ENCODE measurements around the gene TCEA3. TPM values are rescaled to one million over a fixed set of nuclear protein-coding genes. Genes with fewer than 3 reads are reported as not detected.

TCEA3 gene
- total RNA-seq, 1 donor from 2014 or later = 3.3 TPM

DNA sequence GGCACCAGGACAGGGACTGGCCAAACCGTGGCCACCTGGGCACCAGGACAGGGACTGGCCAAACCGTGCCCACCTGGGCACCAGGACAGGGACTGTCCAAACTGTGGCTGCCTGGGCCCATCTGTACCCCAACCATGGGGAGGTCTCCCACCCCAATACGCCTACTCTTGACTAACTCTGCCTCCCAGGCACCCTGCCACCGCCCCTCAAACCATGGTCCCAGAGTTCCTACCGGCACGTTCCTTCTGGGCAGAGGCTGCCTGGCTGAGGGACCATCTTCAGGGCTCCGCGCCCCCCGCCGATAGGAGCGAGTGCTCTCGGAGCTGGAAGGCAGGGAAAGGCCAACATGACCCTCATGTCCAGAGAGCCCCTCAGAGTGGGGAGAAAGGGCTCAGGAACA is 6.3 kb upstream of the TCEA3 start:
- Histone ChIP-seq H3K4me3 (ENCODE audit: insufficient read depth, low read depth, low read length) (no peak overlapping the region), H3K27me3 (ENCODE audit: insufficient read depth, low read length) (no peaks in the 10 kb centered on the region), H3K4me2 (ENCODE audit: low read length) (no peak overlapping the region), H2AFZ (ENCODE audit: low read depth, low read length) (no peak overlapping the region), H3K9ac (ENCODE audit: low read length) (no peak overlapping the region), H4K20me1 (ENCODE audit: insufficient read depth, low read length) (no peaks in the 10 kb centered on the region), H3K9me3 (ENCODE audit: insufficient read depth, low read depth, low read length) (no peaks in the 10 kb centered on the region), H3K79me2 (ENCODE audit: insufficient read depth, low read length) (no peaks in the 10 kb centered on the region), H3K27ac (ENCODE audit: low read depth, low read length) (no peak overlapping the region), H3K4me1 (ENCODE audit: insufficient read depth, low read length) (no peaks in the 10 kb centered on the region), H3K36me3 (ENCODE audit: insufficient read depth, low read length) (no peaks in the 10 kb centered on the region)
- Mint-ChIP-seq H3K27ac (ENCODE audit: unreplicated experiment) (no peak overlapping the region), H3K4me3 (ENCODE audit: unreplicated experiment) (no peak overlapping the region), H3K9me3 (ENCODE audit: unreplicated experiment) (peaks cover 3% of the 10 kb centered on the region), H3K4me1 (ENCODE audit: low read depth, unreplicated experiment) (no peaks in the 10 kb centered on the region), H3K27me3 (ENCODE audit: low read depth, unreplicated experiment) (peaks cover 36% of the 10 kb centered on the region), H3K36me3 (ENCODE audit: low read depth, unreplicated experiment) (peaks cover 66% of the 10 kb centered on the region)
- TF ChIP-seq, protein P1, sequence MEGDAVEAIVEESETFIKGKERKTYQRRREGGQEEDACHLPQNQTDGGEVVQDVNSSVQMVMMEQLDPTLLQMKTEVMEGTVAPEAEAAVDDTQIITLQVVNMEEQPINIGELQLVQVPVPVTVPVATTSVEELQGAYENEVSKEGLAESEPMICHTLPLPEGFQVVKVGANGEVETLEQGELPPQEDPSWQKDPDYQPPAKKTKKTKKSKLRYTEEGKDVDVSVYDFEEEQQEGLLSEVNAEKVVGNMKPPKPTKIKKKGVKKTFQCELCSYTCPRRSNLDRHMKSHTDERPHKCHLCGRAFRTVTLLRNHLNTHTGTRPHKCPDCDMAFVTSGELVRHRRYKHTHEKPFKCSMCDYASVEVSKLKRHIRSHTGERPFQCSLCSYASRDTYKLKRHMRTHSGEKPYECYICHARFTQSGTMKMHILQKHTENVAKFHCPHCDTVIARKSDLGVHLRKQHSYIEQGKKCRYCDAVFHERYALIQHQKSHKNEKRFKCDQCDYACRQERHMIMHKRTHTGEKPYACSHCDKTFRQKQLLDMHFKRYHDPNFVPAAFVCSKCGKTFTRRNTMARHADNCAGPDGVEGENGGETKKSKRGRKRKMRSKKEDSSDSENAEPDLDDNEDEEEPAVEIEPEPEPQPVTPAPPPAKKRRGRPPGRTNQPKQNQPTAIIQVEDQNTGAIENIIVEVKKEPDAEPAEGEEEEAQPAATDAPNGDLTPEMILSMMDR (IDR thresholded peaks at IDR 0.05; ENCODE audit: insufficient read depth, low read depth, low read length) = no peak
- no peak for TF ChIP-seq EZH2 (IDR thresholded peaks at IDR 0.05; ENCODE audit: insufficient read depth, low read length)
- no peak for DNase-seq (ENCODE audit: low read depth)
- no peak for FAIRE-seq

DNA sequence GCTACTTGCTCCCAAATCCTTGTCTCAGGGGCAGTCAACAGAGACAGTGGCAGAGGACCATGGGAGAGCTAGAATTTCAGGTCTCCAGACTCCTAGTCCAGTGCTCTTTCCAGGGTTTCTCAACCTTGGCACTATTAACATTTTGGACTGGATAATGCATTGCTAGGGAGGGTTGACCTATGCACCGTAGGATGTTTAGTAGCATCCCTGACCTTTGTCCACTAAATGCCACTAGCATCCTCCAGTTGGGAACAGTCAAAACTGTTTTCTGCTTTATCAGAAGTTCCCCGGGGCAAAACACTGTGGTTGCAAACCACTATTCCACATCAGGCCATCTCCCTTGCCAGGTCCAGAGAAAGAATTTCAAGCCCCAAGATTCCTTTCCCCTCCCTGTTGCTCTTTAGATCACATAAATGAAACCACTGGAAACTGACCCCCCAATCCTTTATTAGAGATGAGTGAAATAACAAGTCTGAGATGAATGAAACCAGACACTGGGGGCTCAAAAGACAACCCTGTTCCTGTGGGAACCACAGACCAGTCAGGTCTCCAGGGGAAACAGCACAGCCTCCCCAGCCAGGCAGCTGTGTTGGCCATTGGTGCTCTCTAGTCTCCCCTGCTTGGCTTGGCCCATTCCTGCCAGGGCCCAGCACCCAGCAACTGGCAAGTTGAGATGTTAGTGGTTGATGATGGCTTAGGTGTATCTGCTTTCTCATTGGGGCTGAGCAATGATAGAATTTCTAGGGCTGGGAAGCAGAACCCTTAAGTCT is 3.8 kb upstream of the TCEA3 start:
- H3K36me3 Mint-ChIP-seq (ENCODE audit: low read depth, unreplicated experiment) = peaks cover 49% of the 10 kb centered on the region
- peaks cover 4% of the 10 kb centered on the region for H3K4me1 Mint-ChIP-seq (ENCODE audit: low read depth, unreplicated experiment)
- H3K4me1 ChIP-seq (ENCODE audit: insufficient read depth, low read length) = peaks cover 8% of the 10 kb centered on the region
- H3K79me2 ChIP-seq (ENCODE audit: insufficient read depth, low read length) = no peaks in the 10 kb centered on the region
- H3K27ac Mint-ChIP-seq (ENCODE audit: unreplicated experiment) = peak overlapping the region; percentile 53
- H3K9ac ChIP-seq (ENCODE audit: low read length) = no peak overlapping the region
- DNase-seq (ENCODE audit: low read depth) (no peak), FAIRE-seq (no peak)
- peaks cover 3% of the 10 kb centered on the region for H3K9me3 Mint-ChIP-seq (ENCODE audit: unreplicated experiment)
- H2AFZ ChIP-seq (ENCODE audit: low read depth, low read length) = no peak overlapping the region
- H3K9me3 ChIP-seq (ENCODE audit: insufficient read depth, low read depth, low read length) = no peaks in the 10 kb centered on the region
- no peak overlapping the region for H3K4me2 ChIP-seq (ENCODE audit: low read length)
- TF ChIP-seq, protein P1 (IDR thresholded peaks at IDR 0.05; ENCODE audit: insufficient read depth, low read depth, low read length) = no peak
- no peak for TF ChIP-seq EZH2 (IDR thresholded peaks at IDR 0.05; ENCODE audit: insufficient read depth, low read length)
- no peaks in the 10 kb centered on the region for H4K20me1 ChIP-seq (ENCODE audit: insufficient read depth, low read length)
- no peaks in the 10 kb centered on the region for H3K27me3 ChIP-seq (ENCODE audit: insufficient read depth, low read length)
- H3K4me3 Mint-ChIP-seq (ENCODE audit: unreplicated experiment) = no peak overlapping the region
- H3K4me3 ChIP-seq (ENCODE audit: insufficient read depth, low read depth, low read length) = no peak overlapping the region
- peaks cover 40% of the 10 kb centered on the region for H3K27me3 Mint-ChIP-seq (ENCODE audit: low read depth, unreplicated experiment)
- H3K36me3 ChIP-seq (ENCODE audit: insufficient read depth, low read length) = no peaks in the 10 kb centered on the region
- no peak overlapping the region for H3K27ac ChIP-seq (ENCODE audit: low read depth, low read length)

DNA sequence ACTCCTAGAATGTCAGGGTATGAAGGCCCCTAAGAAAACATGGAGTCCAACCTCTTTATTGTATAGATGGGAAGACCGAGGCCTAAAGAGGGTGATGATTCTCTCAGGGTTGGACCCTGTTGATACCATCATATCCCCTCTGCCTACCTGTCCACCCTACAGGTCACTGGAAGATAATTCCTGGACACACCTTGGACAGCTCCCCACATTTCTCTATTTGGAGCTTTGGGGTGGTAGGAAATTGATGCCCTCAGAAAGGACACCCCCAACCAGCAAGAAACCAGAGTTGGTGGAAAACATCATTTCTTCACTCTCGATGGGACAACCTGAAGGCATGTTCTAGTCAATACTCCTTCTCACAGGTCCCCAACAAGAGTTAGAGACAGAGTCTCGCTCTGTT is 3.0 kb upstream of the TCEA3 start:
- no peaks in the 10 kb centered on the region for H3K27me3 ChIP-seq (ENCODE audit: insufficient read depth, low read length)
- peaks cover 3% of the 10 kb centered on the region for H3K9me3 Mint-ChIP-seq (ENCODE audit: unreplicated experiment)
- peaks cover 4% of the 10 kb centered on the region for H3K4me1 Mint-ChIP-seq (ENCODE audit: low read depth, unreplicated experiment)
- no peak overlapping the region for H3K27ac ChIP-seq (ENCODE audit: low read depth, low read length)
- H4K20me1 ChIP-seq (ENCODE audit: insufficient read depth, low read length) = no peaks in the 10 kb centered on the region
- H3K27ac Mint-ChIP-seq (ENCODE audit: unreplicated experiment) = no peak overlapping the region
- no peak overlapping the region for H3K4me3 Mint-ChIP-seq (ENCODE audit: unreplicated experiment)
- H3K4me2 ChIP-seq (ENCODE audit: low read length) = no peak overlapping the region
- no peak overlapping the region for H3K4me3 ChIP-seq (ENCODE audit: insufficient read depth, low read depth, low read length)
- H3K9ac ChIP-seq (ENCODE audit: low read length) = no peak overlapping the region
- DNase-seq (ENCODE audit: low read depth) = no peak
- no peak for TF ChIP-seq EZH2 (IDR thresholded peaks at IDR 0.05; ENCODE audit: insufficient read depth, low read length)
- TF ChIP-seq, protein P1 (IDR thresholded peaks at IDR 0.05; ENCODE audit: insufficient read depth, low read depth, low read length) = no peak
- H3K36me3 ChIP-seq (ENCODE audit: insufficient read depth, low read length) = no peaks in the 10 kb centered on the region
- H3K79me2 ChIP-seq (ENCODE audit: insufficient read depth, low read length) = no peaks in the 10 kb centered on the region
- peaks cover 43% of the 10 kb centered on the region for H3K36me3 Mint-ChIP-seq (ENCODE audit: low read depth, unreplicated experiment)
- H3K9me3 ChIP-seq (ENCODE audit: insufficient read depth, low read depth, low read length) = no peaks in the 10 kb centered on the region
- no peak overlapping the region for H2AFZ ChIP-seq (ENCODE audit: low read depth, low read length)
- H3K27me3 Mint-ChIP-seq (ENCODE audit: low read depth, unreplicated experiment) = peaks cover 44% of the 10 kb centered on the region
- H3K4me1 ChIP-seq (ENCODE audit: insufficient read depth, low read length) = peaks cover 9% of the 10 kb centered on the region
- no peak for FAIRE-seq

Data from astrocyte (in vitro differentiated cells and primary cell).